Stimulated activated CD8-positive, alpha-beta memory T cell treated with anti-CD3 and anti-CD28 coated beads, Interleukin-7, amount 100 ng/mL, for 4 hours (primary cell): Measurements from ENCODE around the gene SMARCAD1.
"Not testable (repeated sequence)": the region's sequence is repeated elsewhere in the genome, so short reads cannot be mapped to it uniquely, and the experiment has no call there.

Experiments used
- DNase-seq, 2 donors: peaks; one replicate each; pipeline ENCODE4 v3.0.0-alpha.2; 2020; ENCODE audit warnings: low read depth in 2 of 2

SMARCAD1 gene

GRCh38 chr4:94298725-94299252, 91.1 kb downstream of the SMARCAD1 start:
- no peak for DNase-seq

GRCh38 chr4:94302191-94302590, 94.5 kb downstream of the SMARCAD1 start:
- no peak for DNase-seq

- DNase-seq, result no peak
Observed at GRCh38 chr4:94304365-94304971, 96.8 kb downstream of the SMARCAD1 start.

- no peak for DNase-seq
Observed at GRCh38 chr4:94305466-94306225, 98.0 kb downstream of the SMARCAD1 start.

- no peak for DNase-seq
Observed at GRCh38 chr4:94306713-94307112, 99.0 kb downstream of the SMARCAD1 start.

- no peak for DNase-seq
Observed at GRCh38 chr4:94307231-94307871, 99.7 kb downstream of the SMARCAD1 start.

GRCh38 chr4:94319927-94320326, 112.3 kb downstream of the SMARCAD1 start:
- not testable (repeated sequence) for DNase-seq

- DNase-seq, result no peak
Observed at GRCh38 chr4:94325835-94326234, 118.2 kb downstream of the SMARCAD1 start.

- DNase-seq, result no peak
Observed at GRCh38 chr4:94329933-94330332, 122.3 kb downstream of the SMARCAD1 start.

GRCh38 chr4:94332983-94333590, 125.4 kb downstream of the SMARCAD1 start:
- no peak for DNase-seq

GRCh38 chr4:94333866-94334265, 126.2 kb downstream of the SMARCAD1 start:
- DNase-seq, result no peak

GRCh38 chr4:94334476-94334875, 126.8 kb downstream of the SMARCAD1 start:
- no peak for DNase-seq

- no peak for DNase-seq
Observed at GRCh38 chr4:94334962-94335361, 127.3 kb downstream of the SMARCAD1 start.

GRCh38 chr4:94336303-94336702, 128.6 kb downstream of the SMARCAD1 start:
- DNase-seq, result no peak

- not testable (repeated sequence) for DNase-seq
Observed at GRCh38 chr4:94336791-94337190, 129.1 kb downstream of the SMARCAD1 start.

- no peak for DNase-seq
Observed at GRCh38 chr4:94338681-94339351, 131.2 kb downstream of the SMARCAD1 start.

- no peak for DNase-seq
Observed at GRCh38 chr4:94339779-94340178, 132.1 kb downstream of the SMARCAD1 start.
